Sigmoid colon (tissue), 3 donors: ENCODE data around the gene IGDCC3.

Experiments used
- CTCF ChIP-seq, 4 experiments: fragments of 450-650 bp in 3 of 4; fragments of 200-600 bp in 1 of 4; IDR thresholded peaks; one replicate each; pipeline ENCODE4 v1.5.1; 2016 to 2019; ENCODE audit warnings: antibody characterized with exemption in 4 of 4, mild to moderate bottlenecking in 3 of 4, moderate library complexity in 2 of 4
- POLR2A ChIP-seq, 2 donors: fragments of 450-650 bp; IDR thresholded peaks; one replicate each; pipeline ENCODE4 v1.6.1; 2016; ENCODE audit warnings: antibody characterized with exemption in 2 of 2, mild to moderate bottlenecking in 2 of 2, moderate library complexity in 2 of 2

GRCh38 chr15:65406424-65407000 lies 28.7 kb upstream of the IGDCC3 start:
- TF ChIP-seq POLR2A (IDR thresholded peaks at IDR 0.05) (no peak), CTCF (IDR thresholded peaks at IDR 0.05) (no peak)
